IMR-90 (cell line): ENCODE data around the gene OR1F1. TPM values are rescaled to one million over a fixed set of nuclear protein-coding genes. Genes with fewer than 3 reads are reported as not detected.

ENCODE experiments used
- ATAC-seq: fragments of 200-7000 bp; cut with Tn5 transposase; 2 replicates; pipeline ENCODE4 v1.9.1; 2020; ENCODE audit warnings: low read depth, mild to moderate bottlenecking, moderate library complexity
- BruUV-seq: library from RNA; stranded (reverse); fragments of 400-500 nt; replicated peaks from 2 replicates; lab custom pipeline; 2021; lab: Mats Ljungman, UMichigan
- CTCF ChIA-PET: fragments of 300-600 bp; formaldehyde crosslinking; extraction: SDS; loops from one replicate; lab custom pipeline; 2021; ENCODE audit warnings: antibody characterized with exemption; lab: Yijun Ruan, JAX
- POLR2A ChIA-PET: fragments of 300-600 bp; sonication (Branson Sonifier 250); formaldehyde crosslinking; loops from one replicate; lab custom pipeline; 2022; ENCODE audit warnings: antibody characterized with exemption; ENCODE audit not compliant: unreplicated experiment; lab: Charles Lee
- DNase-seq: peaks from one replicate; pipeline ENCODE4 v3.0.0; 2013
- H2AFZ ChIP-seq: replicated peaks from 2 replicates; pipeline ENCODE3; 2013; ENCODE audit warnings: low read length, mild to moderate bottlenecking; ENCODE audit not compliant: poor library complexity
- H2AK5ac ChIP-seq: 2 replicates; pipeline ENCODE4 v1.6.1; 2013; ENCODE audit warnings: low read depth, low read length, inconsistent platforms
- H2AK9ac ChIP-seq: replicated peaks from 2 replicates; pipeline ENCODE3; 2013; ENCODE audit warnings: mild to moderate bottlenecking, low read depth, low read length, moderate library complexity; ENCODE audit not compliant: poor library complexity
- H2BK120ac ChIP-seq: 2 replicates; pipeline ENCODE4 v1.6.1; 2013; ENCODE audit warnings: low read depth, low read length, inconsistent platforms
- H2BK15ac ChIP-seq: 3 replicates; pipeline ENCODE4 v1.6.1; 2013; ENCODE audit warnings: low read depth, low read length, inconsistent platforms
- H2BK20ac ChIP-seq: 2 replicates; pipeline ENCODE4 v1.6.1; 2013; ENCODE audit warnings: low read depth, mild to moderate bottlenecking, inconsistent platforms, low read length, moderate library complexity
- H2BK5ac ChIP-seq: 2 replicates; pipeline ENCODE4 v1.6.1; 2013; ENCODE audit warnings: mild to moderate bottlenecking, low read depth, low read length, inconsistent platforms; ENCODE audit not compliant: poor library complexity, severe bottlenecking
- H3K14ac ChIP-seq: replicated peaks from 2 replicates; pipeline ENCODE4 v1.6.1; 2013; ENCODE audit warnings: low read depth, low read length, inconsistent platforms
- H3K18ac ChIP-seq: 2 replicates; pipeline ENCODE4 v1.6.1; 2013; ENCODE audit warnings: low read depth, low read length, control low read depth
- H3K23ac ChIP-seq: 2 replicates; pipeline ENCODE4 v1.6.1; 2013; ENCODE audit warnings: low read depth, low read length, inconsistent platforms
- H3K27ac ChIP-seq: 2 replicates; pipeline ENCODE4 v1.5.1; 2013; ENCODE audit warnings: mild to moderate bottlenecking, control low read depth, low read length; ENCODE audit not compliant: insufficient read depth
- H3K27me3 ChIP-seq: 2 replicates; pipeline ENCODE4 v1.6.1; 2013; ENCODE audit warnings: low read length; ENCODE audit not compliant: control insufficient read depth, insufficient read depth
- H3K36me3 ChIP-seq: 2 replicates; pipeline ENCODE4 v1.6.1; 2013; ENCODE audit warnings: low read length, mixed read lengths; ENCODE audit not compliant: control insufficient read depth, insufficient read depth
- H3K4ac ChIP-seq: 2 replicates; pipeline ENCODE4 v1.6.1; 2013; ENCODE audit warnings: low read depth, low read length, inconsistent platforms
- H3K4me1 ChIP-seq: 2 replicates; pipeline ENCODE4 v1.6.1; 2013; ENCODE audit warnings: low read length, mixed read lengths; ENCODE audit not compliant: control insufficient read depth, insufficient read depth
- H3K4me2 ChIP-seq: 2 replicates; pipeline ENCODE4 v1.6.1; 2013; ENCODE audit warnings: low read depth, mild to moderate bottlenecking, control low read depth, low read length, moderate library complexity
- H3K4me3 ChIP-seq: 2 replicates; pipeline ENCODE4 v1.5.1; 2013; ENCODE audit warnings: low read depth, mild to moderate bottlenecking, control low read depth, low read length, moderate library complexity; ENCODE audit not compliant: insufficient read depth
- H3K56ac ChIP-seq: 2 replicates; pipeline ENCODE4 v1.6.1; 2013; ENCODE audit warnings: low read length, inconsistent platforms; ENCODE audit not compliant: insufficient read depth; ENCODE audit errors: extremely low read depth
- H3K79me1 ChIP-seq, 2 experiments: 2 replicates each; pipeline ENCODE4 v1.6.1; 2013; ENCODE audit warnings: low read length in 2 of 2, inconsistent platforms in 1 of 2, low read depth in 1 of 2
- H3K9ac ChIP-seq: 2 replicates; pipeline ENCODE4 v1.6.1; 2013; ENCODE audit warnings: low read depth, low read length, control low read depth
- H3K9me1 ChIP-seq: 2 replicates; pipeline ENCODE4 v1.6.1; 2013; ENCODE audit warnings: low read length, inconsistent platforms; ENCODE audit not compliant: insufficient read depth
- H3K9me3 ChIP-seq: 2 replicates; pipeline ENCODE4 v1.6.1; 2013; ENCODE audit warnings: low read length; ENCODE audit not compliant: control insufficient read depth, insufficient read depth
- H4K20me1 ChIP-seq: 2 replicates; pipeline ENCODE4 v1.6.1; 2013; ENCODE audit warnings: low read length, inconsistent platforms; ENCODE audit not compliant: insufficient read depth
- H4K5ac ChIP-seq: 2 replicates; pipeline ENCODE4 v1.6.1; 2013; ENCODE audit warnings: mild to moderate bottlenecking, low read depth, low read length, control low read depth
- H4K8ac ChIP-seq, 2 experiments: 2 replicates each; pipeline ENCODE4 v1.6.1; 2013; ENCODE audit warnings: low read depth in 2 of 2, low read length in 2 of 2, control low read depth in 1 of 2, inconsistent platforms in 1 of 2
- H4K91ac ChIP-seq: 2 replicates; pipeline ENCODE4 v1.6.1; 2013; ENCODE audit warnings: low read depth, low read length, inconsistent platforms; ENCODE audit not compliant: insufficient read depth
- CHD1 ChIP-seq: IDR thresholded peaks from 2 replicates; pipeline ENCODE4 v1.6.1; 2012; ENCODE audit warnings: low read depth, low read length, improper control_type of control experiment
- FOS ChIP-seq: fragments of 150-350 bp; IDR thresholded peaks from 2 replicates; pipeline ENCODE4 v1.6.1; 2016; ENCODE audit warnings: low read depth, low read length
- MXI1 ChIP-seq: IDR thresholded peaks from 2 replicates; pipeline ENCODE4 v1.6.1; 2012; ENCODE audit warnings: low read depth, mild to moderate bottlenecking, low read length, moderate library complexity, borderline replicate concordance
- POLR2A ChIP-seq: IDR thresholded peaks from 2 replicates; pipeline ENCODE4 v1.6.1; 2012; ENCODE audit warnings: mild to moderate bottlenecking, low read depth, low read length
- RFX5 ChIP-seq: IDR thresholded peaks from 2 replicates; pipeline ENCODE4 v1.8.0; 2012; ENCODE audit warnings: low read depth, mild to moderate bottlenecking, low read length, moderate library complexity
- SMC3 ChIP-seq: fragments of 150-350 bp; IDR thresholded peaks from 2 replicates; pipeline ENCODE4 v1.6.1; 2016; ENCODE audit warnings: low read depth, mild to moderate bottlenecking, antibody characterized with exemption, low read length, moderate library complexity
- WGBS, 2 experiments: methylation state at CpG; one replicate each; pipeline versions ENCODE4 v1.1.5 to v1.1.7; 2013; ENCODE audit warnings: missing lambda C conversion rate in 2 of 2; ENCODE audit not compliant: insufficient read length in 1 of 2; ENCODE audit errors: extremely low coverage in 2 of 2; 5-methylcytosine and 5-hydroxymethylcytosine counted together
- dilution Hi-C: fragments of 300-500 bp; cut with HindIII; formaldehyde crosslinking; loops from one replicate; pipeline ENCODE4 v1.14.3; 2018; ENCODE audit warnings: low sequenced_read_pairs; ENCODE audit not compliant: unreplicated experiment
- in situ Hi-C: fragments of 300-500 bp; cut with MboI; formaldehyde crosslinking; loops from 3 replicates; pipeline ENCODE4 v1.14.3; 2019; ENCODE audit warnings: low sequenced_read_pairs, inconsistent platforms, mixed read lengths
- intact Hi-C: fragments of 100-400 bp; cut with micrococcal nuclease; formaldehyde crosslinking; loops from 2 replicates; pipeline ENCODE4 v1.10.0; 2022
- polyA plus RNA-seq, 3 experiments: library from polyadenylated mRNA; depleted of rRNA; stranded (reverse); fragments of >200 nt; gene quantifications; 2 replicates each; pipeline ENCODE4 v1.2.3, GENCODE V29; 2012; ENCODE audit warnings: low replicate concordance in 1 of 3
- total RNA-seq: library from RNA; depleted of rRNA; stranded (reverse); fragments of >200 nt; gene quantifications from 2 replicates; pipeline ENCODE4 v1.2.3, GENCODE V29; 2012
- TF ChIP-seq, protein P1 (sequence below): fragments of 150-350 bp; IDR thresholded peaks from 2 replicates; pipeline ENCODE4 v1.6.1; 2016; ENCODE audit warnings: low read depth, mild to moderate bottlenecking, low read length, moderate library complexity, borderline replicate concordance
- TF ChIP-seq, protein P2 (sequence below): conservative IDR thresholded peaks from 2 replicates; pipeline ENCODE4 v1.5.1; 2012; ENCODE audit warnings: mild to moderate bottlenecking, low read depth, low read length, improper control_type of control experiment

Gene OR1F1
- total and polyA plus RNA-seq, 2 of the 4 experiments (the other 2 are of a cell fraction), result 0.12 TPM; not detected in 1

DNA sequence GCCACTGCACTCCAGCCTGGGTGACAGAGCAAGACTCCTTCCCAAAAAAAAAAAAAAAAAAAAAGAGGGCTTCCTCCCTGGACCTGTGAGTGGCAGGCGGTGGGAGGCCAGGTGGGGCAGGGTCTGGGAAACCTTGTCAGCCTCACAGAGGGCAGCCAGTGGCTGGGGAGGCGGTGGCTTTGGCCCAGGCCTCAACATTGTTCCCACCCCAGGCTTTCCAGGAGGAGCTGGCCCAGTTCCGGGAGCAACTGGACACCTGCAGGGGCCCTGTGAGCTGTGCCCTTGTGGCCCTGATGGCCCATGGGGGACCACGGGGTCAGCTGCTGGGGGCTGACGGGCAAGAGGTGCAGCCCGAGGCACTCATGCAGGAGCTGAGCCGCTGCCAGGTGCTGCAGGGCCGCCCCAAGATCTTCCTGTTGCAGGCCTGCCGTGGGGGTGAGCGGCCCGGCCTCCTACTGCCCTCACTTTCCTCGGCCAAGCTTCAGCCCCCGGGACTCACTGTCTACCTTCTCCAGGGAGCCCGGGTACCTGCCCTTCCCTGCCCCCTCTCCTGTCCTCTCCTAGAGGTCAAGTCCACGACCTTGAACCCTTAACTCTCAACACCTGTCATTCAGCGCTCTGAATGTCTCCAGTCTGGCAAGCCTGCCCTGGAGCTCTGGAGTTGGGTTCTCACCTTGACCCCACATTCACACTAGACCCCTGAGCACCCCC lies 40.8 kb upstream of the OR1F1 start:
- Histone ChIP-seq H3K4ac (no peak overlapping the region), H3K56ac (no peak overlapping the region), H2BK15ac (no peak overlapping the region), H3K4me3 (no peak overlapping the region), H2AK9ac (no peak overlapping the region), H3K4me1 (peaks cover 3% of the 10 kb centered on the region; the same call in 1 of the 2 replicates), H4K8ac (no peak overlapping the region), H3K27ac (no peak overlapping the region), H4K91ac (no peak overlapping the region), H3K27me3 (no peaks in the 10 kb centered on the region), H2BK120ac (no peak overlapping the region), H3K9ac (no peak overlapping the region), H3K14ac (no peak overlapping the region), H4K5ac (no peak overlapping the region), H2AK5ac (no peak overlapping the region), H3K36me3 (peaks cover 7% of the 10 kb centered on the region), H3K9me3 (no peaks in the 10 kb centered on the region), H2BK20ac (no peak overlapping the region), H2BK5ac (no peak overlapping the region), H3K23ac (no peak overlapping the region), H3K18ac (no peak overlapping the region), H3K9me1 (0 out of 2 replicates have a peak, but pooled peaks cover 10% of the 10 kb centered on the region), H4K20me1 (peaks cover 6% of the 10 kb centered on the region), H3K79me1 (peaks cover 0 to 13% of the 10 kb centered on the region in 2 experiments; a peak in 2 of 4 replicates), H3K4me2 (no peak overlapping the region), H2AFZ (no peak overlapping the region)
- DNase-seq (no peak), ATAC-seq (no peak)
- 77% methylated on average over 8 of the region's 16 CpGs; no CpG with 5 or more reads in 1 of the 2 experiments for WGBS, 2 experiments
- intact Hi-C loops, result no loop called here
- POLR2A ChIA-PET, result interaction anchor here (0.6 kb wide), 1 partner anchor 84 kb away, joined by 3 read pairs; no protein-coding TSS in a partner anchor
- CTCF ChIA-PET, result no interaction called here
- TF ChIP-seq MXI1 (no peak), FOS (no peak), CHD1 (no peak), SMC3 (no peak), RFX5 (no peak), POLR2A (no peak)
- TF ChIP-seq, protein P1, sequence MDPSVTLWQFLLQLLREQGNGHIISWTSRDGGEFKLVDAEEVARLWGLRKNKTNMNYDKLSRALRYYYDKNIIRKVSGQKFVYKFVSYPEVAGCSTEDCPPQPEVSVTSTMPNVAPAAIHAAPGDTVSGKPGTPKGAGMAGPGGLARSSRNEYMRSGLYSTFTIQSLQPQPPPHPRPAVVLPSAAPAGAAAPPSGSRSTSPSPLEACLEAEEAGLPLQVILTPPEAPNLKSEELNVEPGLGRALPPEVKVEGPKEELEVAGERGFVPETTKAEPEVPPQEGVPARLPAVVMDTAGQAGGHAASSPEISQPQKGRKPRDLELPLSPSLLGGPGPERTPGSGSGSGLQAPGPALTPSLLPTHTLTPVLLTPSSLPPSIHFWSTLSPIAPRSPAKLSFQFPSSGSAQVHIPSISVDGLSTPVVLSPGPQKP, result no peak
- TF ChIP-seq, protein P2, sequence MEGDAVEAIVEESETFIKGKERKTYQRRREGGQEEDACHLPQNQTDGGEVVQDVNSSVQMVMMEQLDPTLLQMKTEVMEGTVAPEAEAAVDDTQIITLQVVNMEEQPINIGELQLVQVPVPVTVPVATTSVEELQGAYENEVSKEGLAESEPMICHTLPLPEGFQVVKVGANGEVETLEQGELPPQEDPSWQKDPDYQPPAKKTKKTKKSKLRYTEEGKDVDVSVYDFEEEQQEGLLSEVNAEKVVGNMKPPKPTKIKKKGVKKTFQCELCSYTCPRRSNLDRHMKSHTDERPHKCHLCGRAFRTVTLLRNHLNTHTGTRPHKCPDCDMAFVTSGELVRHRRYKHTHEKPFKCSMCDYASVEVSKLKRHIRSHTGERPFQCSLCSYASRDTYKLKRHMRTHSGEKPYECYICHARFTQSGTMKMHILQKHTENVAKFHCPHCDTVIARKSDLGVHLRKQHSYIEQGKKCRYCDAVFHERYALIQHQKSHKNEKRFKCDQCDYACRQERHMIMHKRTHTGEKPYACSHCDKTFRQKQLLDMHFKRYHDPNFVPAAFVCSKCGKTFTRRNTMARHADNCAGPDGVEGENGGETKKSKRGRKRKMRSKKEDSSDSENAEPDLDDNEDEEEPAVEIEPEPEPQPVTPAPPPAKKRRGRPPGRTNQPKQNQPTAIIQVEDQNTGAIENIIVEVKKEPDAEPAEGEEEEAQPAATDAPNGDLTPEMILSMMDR, result no peak
- BruUV-seq, result no TSS peak
- dilution Hi-C loops, result no loop called here
- in situ Hi-C loops, result no loop called here
